HG03378 (cell line): ENCODE data around the gene TARBP1.
"Not testable (repeated sequence)": the region's sequence is repeated elsewhere in the genome, so short reads cannot be mapped to it uniquely, and the experiment has no call there.

Experiments used
- ATAC-seq: cut with Tn5 transposase; IDR thresholded peaks from one replicate; pipeline ENCODE4 v1.9.1; 2021; ENCODE audit warnings: mild to moderate bottlenecking, moderate library complexity; ENCODE audit not compliant: unreplicated experiment

Gene TARBP1

GRCh38 chr1:234438579-234438978, 40.4 kb downstream of the TARBP1 start:
- ATAC-seq: no peak

- ATAC-seq: no peak
These were observed 41.4 kb downstream of the TARBP1 start for GRCh38 chr1:234437423-234438171.

GRCh38 chr1:234435620-234436019, 43.4 kb downstream of the TARBP1 start:
- ATAC-seq: no peak

- no peak for ATAC-seq
These were observed 44.3 kb downstream of the TARBP1 start for GRCh38 chr1:234434706-234435105.

- ATAC-seq: peak; percentile 84
These were observed 45.3 kb downstream of the TARBP1 start for GRCh38 chr1:234433563-234434285.

- ATAC-seq: no peak
These were observed 47.7 kb downstream of the TARBP1 start for GRCh38 chr1:234431255-234431654.

GRCh38 chr1:234430691-234431090, 48.3 kb downstream of the TARBP1 start:
- no peak for ATAC-seq

GRCh38 chr1:234429434-234429806, 49.6 kb downstream of the TARBP1 start:
- ATAC-seq: no peak

- no peak for ATAC-seq
These were observed 50.9 kb downstream of the TARBP1 start for GRCh38 chr1:234427950-234428646.

- ATAC-seq: no peak
These were observed 65.0 kb downstream of the TARBP1 start for GRCh38 chr1:234413990-234414389.

GRCh38 chr1:234413485-234413884, 65.5 kb downstream of the TARBP1 start:
- no peak for ATAC-seq

GRCh38 chr1:234412830-234413229, 66.1 kb downstream of the TARBP1 start:
- ATAC-seq: no peak

- ATAC-seq: no peak
These were observed 69.7 kb downstream of the TARBP1 start for GRCh38 chr1:234409328-234409727.

- no peak for ATAC-seq
These were observed 70.2 kb downstream of the TARBP1 start for GRCh38 chr1:234408757-234409156.

- ATAC-seq: no peak
These were observed 72.1 kb downstream of the TARBP1 start for GRCh38 chr1:234406871-234407270.

- ATAC-seq: no peak
These were observed 73.3 kb downstream of the TARBP1 start for GRCh38 chr1:234405676-234406075.

GRCh38 chr1:234402939-234403338, 76.0 kb downstream of the TARBP1 start:
- ATAC-seq: no peak

GRCh38 chr1:234401658-234402057, 77.3 kb downstream of the TARBP1 start:
- ATAC-seq: no peak

- ATAC-seq: no peak
These were observed 78.2 kb downstream of the TARBP1 start for GRCh38 chr1:234400773-234401172.

GRCh38 chr1:234399515-234399914, 79.5 kb downstream of the TARBP1 start:
- ATAC-seq: not testable (repeated sequence)

- peak; percentile 69 for ATAC-seq
These were observed 80.1 kb downstream of the TARBP1 start for GRCh38 chr1:234398849-234399381.

- ATAC-seq: no peak
These were observed 81.2 kb downstream of the TARBP1 start for GRCh38 chr1:234397732-234398131.
